ENCODE results near the gene SLC25A21. TPM values are rescaled to one million over a fixed set of nuclear protein-coding genes. Genes with fewer than 3 reads are reported as not detected.
"Not testable (repeated sequence)": the region's sequence is repeated elsewhere in the genome, so short reads cannot be mapped to it uniquely, and the experiment has no call there.

SLC25A21 gene
- total RNA-seq, 8 experiments from 2014 or later, result 0.52 to 2.9 (median 1.4) TPM

GRCh38 chr14:36998686-36999085 lies 173.7 kb downstream of the SLC25A21 start:
- H3K4me3 ChIP-seq, result no peak overlapping the region
- no peak overlapping the region for H3K27ac ChIP-seq
- 0 to 88% (median 43%) methylated on average over 1 of the region's 1 CpG; no CpG with 5 or more reads in 5 of the 10 experiments for WGBS, 10 experiments
- H3K4me1 ChIP-seq (replicated peaks in 1 of 2), result no peaks in the 10 kb centered on the region
- no peak for ATAC-seq (replicated peaks in 6 of 8)
- in situ Hi-C loops (cut with MboI; ENCODE audit: low pct_unique_long_range_greater_than_20kb in 2 of 9, low sequenced_read_pairs in 9 of 9, unreplicated experiment in 9 of 9), result no loop called here

DNA sequence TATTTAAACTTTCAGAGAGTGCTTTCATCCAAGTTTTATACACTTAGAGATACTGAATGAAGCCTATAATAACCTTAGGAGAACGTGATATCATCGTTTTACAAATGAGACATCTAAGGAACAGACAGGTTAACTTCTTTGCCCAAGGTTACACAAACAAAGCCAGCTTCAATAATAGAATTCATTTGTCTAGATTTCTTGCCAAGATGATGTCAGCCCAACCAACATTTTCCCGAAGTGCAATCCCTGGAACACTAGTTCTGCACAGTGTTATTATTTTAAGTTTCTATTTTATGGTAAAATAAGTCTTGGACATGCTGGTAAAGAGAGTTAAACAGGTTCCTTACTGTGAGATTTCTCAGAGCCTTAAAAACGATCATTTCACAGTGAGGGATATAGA lies 174.6 kb downstream of the SLC25A21 start:
- H3K4me3 ChIP-seq, result no peak overlapping the region
- WGBS, 10 experiments, result 5 to 100% (median 73%) methylated on average over 1 to 4 of the region's 4 CpGs; no CpG with 5 or more reads in 1 of the 10 experiments
- in situ Hi-C loops (cut with MboI; ENCODE audit: low pct_unique_long_range_greater_than_20kb in 2 of 9, low sequenced_read_pairs in 9 of 9, unreplicated experiment in 9 of 9), result no loop called here
- ATAC-seq (replicated peaks in 6 of 8), result no peak
- no peaks in the 10 kb centered on the region for H3K4me1 ChIP-seq (replicated peaks in 1 of 2)
- no peak overlapping the region for H3K27ac ChIP-seq

DNA sequence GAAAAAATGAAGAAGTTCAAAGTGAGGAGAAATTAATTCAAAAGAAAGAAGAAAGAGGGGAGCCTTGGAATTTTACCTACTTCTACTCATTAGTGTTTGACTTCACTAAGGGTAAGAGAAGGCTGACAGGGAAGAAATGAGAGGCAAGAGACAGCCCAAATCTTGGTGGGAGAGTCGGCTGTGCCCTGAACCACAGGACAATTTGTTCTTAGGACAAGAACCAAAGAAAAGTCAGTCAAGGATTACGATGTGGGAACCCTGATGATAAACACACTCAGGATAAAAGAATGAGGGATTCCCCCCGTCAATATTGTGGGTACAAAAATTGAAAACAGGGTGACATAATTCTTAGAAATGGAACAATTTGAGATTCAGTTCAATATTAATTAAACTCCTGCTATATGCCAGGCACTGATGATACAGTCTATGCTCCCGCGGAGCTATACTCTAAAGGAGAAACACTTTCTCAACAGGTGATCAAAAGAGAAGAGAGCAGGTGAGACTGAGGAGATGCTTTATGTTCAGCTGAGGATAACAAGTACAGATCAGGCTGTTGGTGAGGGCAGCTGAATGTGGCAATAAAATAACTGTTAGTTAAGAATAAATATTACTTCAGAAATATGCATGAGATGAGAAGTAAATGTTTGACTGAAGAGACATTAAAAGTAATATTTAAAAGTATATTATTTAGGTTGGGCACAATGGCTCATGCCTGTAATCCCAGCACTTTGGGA lies 175.4 kb downstream of the SLC25A21 start:
- Histone ChIP-seq H3K4me3 (no peak overlapping the region), H3K4me1 (replicated peaks in 1 of 2) (no peaks in the 10 kb centered on the region), H3K27ac (no peak overlapping the region)
- 13 to 90% (median 82%) methylated on average over 1 to 5 of the region's 5 CpGs for WGBS, 10 experiments
- ATAC-seq (replicated peaks in 6 of 8), result peak in 1 of 8 experiments; percentile 39
- in situ Hi-C loops (cut with MboI; ENCODE audit: low pct_unique_long_range_greater_than_20kb in 2 of 9, low sequenced_read_pairs in 9 of 9, unreplicated experiment in 9 of 9), result no loop called here

GRCh38 chr14:36996133-36996856 lies 176.1 kb downstream of the SLC25A21 start:
- in situ Hi-C loops (cut with MboI; ENCODE audit: low pct_unique_long_range_greater_than_20kb in 2 of 9, low sequenced_read_pairs in 9 of 9, unreplicated experiment in 9 of 9), result no loop called here
- no peaks in the 10 kb centered on the region for H3K4me1 ChIP-seq (replicated peaks in 1 of 2)
- WGBS, 10 experiments, result 13 to 90% (median 44%) methylated on average over 2 to 4 of the region's 4 CpGs; no CpG with 5 or more reads in 1 of the 10 experiments
- no peak overlapping the region for H3K27ac ChIP-seq
- peak in 2 of 8 experiments; percentile 90 to 98 for ATAC-seq (replicated peaks in 6 of 8)
- H3K4me3 ChIP-seq, result no peak overlapping the region

DNA sequence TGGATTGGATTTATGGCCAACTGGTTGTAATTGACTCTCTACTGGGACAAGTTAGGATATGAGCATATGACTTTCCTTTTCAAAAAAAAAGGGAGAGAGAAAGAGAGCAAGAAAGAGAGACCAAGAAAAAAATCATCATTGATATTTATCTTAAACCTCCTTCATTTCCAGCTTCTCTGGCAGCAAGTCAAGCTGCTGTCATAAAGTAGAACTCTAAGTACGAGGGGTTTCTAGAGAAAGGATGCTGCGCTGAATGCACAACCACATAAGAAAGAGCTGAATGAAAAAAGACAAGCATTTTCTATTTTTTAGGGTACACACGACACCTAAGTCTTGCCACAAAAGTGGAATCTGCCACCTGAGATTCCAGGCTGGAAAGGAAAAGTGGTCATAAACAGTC lies 182.6 kb downstream of the SLC25A21 start:
- in situ Hi-C loops (cut with MboI; ENCODE audit: low pct_unique_long_range_greater_than_20kb in 2 of 9, low sequenced_read_pairs in 9 of 9, unreplicated experiment in 9 of 9), result no loop called here
- WGBS, 10 experiments, result 24 to 100% (median 78%) methylated on average over 1 to 3 of the region's 3 CpGs; no CpG with 5 or more reads in 1 of the 10 experiments
- Histone ChIP-seq H3K4me1 (replicated peaks in 1 of 2) (no peaks in the 10 kb centered on the region), H3K27ac (no peak overlapping the region), H3K4me3 (no peak overlapping the region)
- ATAC-seq (replicated peaks in 6 of 8), result no peak

GRCh38 chr14:36988989-36989388 lies 183.4 kb downstream of the SLC25A21 start:
- in situ Hi-C loops (cut with MboI; ENCODE audit: low pct_unique_long_range_greater_than_20kb in 2 of 9, low sequenced_read_pairs in 9 of 9, unreplicated experiment in 9 of 9), result no loop called here
- WGBS, 10 experiments, result 67 to 100% (median 100%) methylated on average over 1 of the region's 1 CpG; no CpG with 5 or more reads in 1 of the 10 experiments
- H3K4me3 ChIP-seq, result no peak overlapping the region
- no peak overlapping the region for H3K27ac ChIP-seq
- no peak for ATAC-seq (replicated peaks in 6 of 8)
- H3K4me1 ChIP-seq (replicated peaks in 1 of 2), result no peaks in the 10 kb centered on the region

DNA sequence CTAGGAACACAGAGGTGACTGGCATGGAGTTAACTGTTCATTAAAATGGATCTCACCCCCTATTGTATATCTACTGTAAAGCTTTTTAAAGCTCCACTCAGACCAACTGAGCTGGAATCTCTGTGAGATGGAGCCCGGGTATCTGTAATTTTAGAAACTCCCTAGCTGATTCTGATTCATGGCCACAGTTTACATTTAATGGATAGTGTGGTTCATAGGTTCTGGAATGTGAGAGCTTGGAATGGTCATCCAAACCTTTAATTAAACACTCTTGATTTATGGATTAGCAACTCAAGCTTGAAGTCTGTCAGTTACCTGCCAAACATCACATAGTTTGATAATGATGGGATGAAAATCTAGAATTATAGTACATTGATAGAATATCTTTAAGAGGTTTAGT lies 183.8 kb downstream of the SLC25A21 start:
- ATAC-seq (replicated peaks in 6 of 8), result no peak
- H3K4me1 ChIP-seq (replicated peaks in 1 of 2), result no peaks in the 10 kb centered on the region
- no peak overlapping the region for H3K27ac ChIP-seq
- WGBS, 10 experiments, result 0 to 100% (median 78%) methylated on average over 1 of the region's 1 CpG; no CpG with 5 or more reads in 6 of the 10 experiments
- in situ Hi-C loops (cut with MboI; ENCODE audit: low pct_unique_long_range_greater_than_20kb in 2 of 9, low sequenced_read_pairs in 9 of 9, unreplicated experiment in 9 of 9), result no loop called here
- no peak overlapping the region for H3K4me3 ChIP-seq

DNA sequence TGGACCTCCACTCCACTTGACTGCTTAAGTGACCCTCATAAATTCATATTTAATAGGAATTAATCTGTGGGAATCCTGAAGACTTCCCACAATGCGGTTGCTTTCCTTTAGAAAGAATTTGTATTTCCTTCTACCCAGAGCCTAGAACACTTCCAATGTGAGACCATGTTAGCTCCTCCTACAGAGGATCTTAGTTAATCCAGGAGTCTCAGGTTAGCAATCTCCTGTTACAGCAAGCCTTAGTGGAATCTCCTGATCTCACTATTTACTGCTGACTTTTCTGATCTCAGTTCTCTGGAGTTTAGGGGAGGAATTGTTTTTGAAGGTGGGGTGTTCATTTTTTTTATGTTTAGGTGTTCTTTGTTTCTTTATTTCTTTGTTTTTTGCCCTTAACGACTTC lies 186.0 kb downstream of the SLC25A21 start:
- 0 to 100% (median 81%) methylated on average over 1 to 2 of the region's 2 CpGs for WGBS, 10 experiments
- no peak for ATAC-seq (replicated peaks in 6 of 8)
- Histone ChIP-seq H3K4me1 (replicated peaks in 1 of 2) (no peaks in the 10 kb centered on the region), H3K27ac (no peak overlapping the region), H3K4me3 (no peak overlapping the region)
- in situ Hi-C loops (cut with MboI; ENCODE audit: low pct_unique_long_range_greater_than_20kb in 2 of 9, low sequenced_read_pairs in 9 of 9, unreplicated experiment in 9 of 9), result no loop called here

GRCh38 chr14:36981832-36982529 lies 190.4 kb downstream of the SLC25A21 start:
- peak in 2 of 8 experiments; percentile 39 to 48 for ATAC-seq (replicated peaks in 6 of 8)
- Histone ChIP-seq H3K4me1 (replicated peaks in 1 of 2) (no peaks in the 10 kb centered on the region), H3K4me3 (no peak overlapping the region), H3K27ac (no peak overlapping the region)
- in situ Hi-C loops (cut with MboI; ENCODE audit: low pct_unique_long_range_greater_than_20kb in 2 of 9, low sequenced_read_pairs in 9 of 9, unreplicated experiment in 9 of 9), result no loop called here
- WGBS, 10 experiments, result 32 to 100% (median 87%) methylated on average over 1 to 3 of the region's 3 CpGs; no CpG with 5 or more reads in 1 of the 10 experiments

DNA sequence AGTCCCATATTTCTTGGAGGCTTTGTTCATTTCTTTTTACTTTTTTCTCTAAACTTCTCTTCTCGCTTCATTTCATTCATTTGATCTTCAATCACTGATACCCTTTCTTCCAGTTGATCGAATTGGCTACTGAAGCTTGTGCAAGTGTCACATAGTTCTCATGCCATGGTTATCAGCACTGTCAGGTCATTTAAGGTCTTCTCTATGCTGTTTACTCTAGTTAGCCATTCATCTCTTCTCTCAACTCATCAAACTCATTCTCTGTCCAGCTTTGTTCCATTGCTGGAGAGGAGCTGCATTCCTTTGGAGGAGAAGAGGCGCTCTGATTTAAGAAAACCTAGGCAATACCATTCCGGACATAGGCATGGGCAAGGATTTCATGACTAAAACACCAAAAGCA lies 192.0 kb downstream of the SLC25A21 start:
- WGBS, 10 experiments, result 40 to 93% (median 79%) methylated on average over 1 to 3 of the region's 4 CpGs
- H3K27ac ChIP-seq; in situ Hi-C loops (cut with MboI; ENCODE audit: low pct_unique_long_range_greater_than_20kb in 2 of 9, low sequenced_read_pairs in 9 of 9, unreplicated experiment in 9 of 9); H3K4me1 ChIP-seq (replicated peaks in 1 of 2); ATAC-seq (replicated peaks in 6 of 8); H3K4me3 ChIP-seq: not testable (repeated sequence)

DNA sequence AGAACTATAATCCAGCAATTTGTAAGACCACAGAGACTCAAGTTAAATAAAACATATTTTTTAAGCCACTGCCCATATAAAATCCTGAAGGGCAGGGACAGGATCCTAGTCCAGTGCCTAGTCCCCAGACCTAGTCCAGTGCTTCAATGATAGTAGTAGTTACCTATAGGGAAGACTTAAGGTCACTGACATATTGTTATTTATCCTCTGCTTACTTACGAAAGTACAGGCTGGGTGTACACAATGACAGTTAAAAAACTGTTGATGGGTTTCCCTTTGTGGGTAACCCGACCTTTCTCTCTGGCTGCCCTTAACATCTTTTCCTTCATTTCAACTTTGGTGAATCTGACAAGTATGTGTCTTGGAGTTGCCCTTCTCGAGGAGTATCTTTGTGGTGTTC lies 192.5 kb downstream of the SLC25A21 start:
- no peaks in the 10 kb centered on the region for H3K4me1 ChIP-seq (replicated peaks in 1 of 2)
- in situ Hi-C loops (cut with MboI; ENCODE audit: low pct_unique_long_range_greater_than_20kb in 2 of 9, low sequenced_read_pairs in 9 of 9, unreplicated experiment in 9 of 9), result no loop called here
- no peak for ATAC-seq (replicated peaks in 6 of 8)
- H3K4me3 ChIP-seq, result no peak overlapping the region
- H3K27ac ChIP-seq, result no peak overlapping the region
- WGBS, 10 experiments, result 0 to 80% (median 63%) methylated on average over 1 to 3 of the region's 3 CpGs; no CpG with 5 or more reads in 3 of the 10 experiments

GRCh38 chr14:36976571-36977023 lies 195.8 kb downstream of the SLC25A21 start:
- Histone ChIP-seq H3K4me1 (replicated peaks in 1 of 2) (no peaks in the 10 kb centered on the region), H3K4me3 (no peak overlapping the region), H3K27ac (no peak overlapping the region)
- peak in 2 of 8 experiments; percentile 87 for ATAC-seq (replicated peaks in 6 of 8)
- in situ Hi-C loops (cut with MboI; ENCODE audit: low pct_unique_long_range_greater_than_20kb in 2 of 9, low sequenced_read_pairs in 9 of 9, unreplicated experiment in 9 of 9), result no loop called here
- WGBS, 10 experiments, result 10 to 100% (median 68%) methylated on average over 1 to 5 of the region's 5 CpGs; no CpG with 5 or more reads in 1 of the 10 experiments

DNA sequence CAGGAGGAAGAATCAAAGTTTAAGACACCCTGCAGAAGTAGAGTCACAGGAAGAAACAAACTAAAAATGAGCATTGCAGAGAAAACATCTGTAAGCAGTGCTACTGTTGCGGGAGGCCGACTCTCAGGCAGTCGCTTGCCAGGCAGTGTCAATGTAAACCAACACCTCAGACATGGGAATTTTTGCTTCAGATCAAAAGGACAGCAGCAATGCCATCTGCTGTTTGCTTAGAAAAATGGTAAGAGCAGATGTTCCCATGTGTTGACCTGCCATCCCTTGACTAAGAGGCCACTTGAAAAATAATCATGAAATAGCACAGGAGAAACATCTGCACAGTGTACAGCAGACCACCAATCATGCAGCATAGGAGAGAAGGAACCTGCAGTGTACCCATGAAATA lies 196.6 kb downstream of the SLC25A21 start:
- WGBS, 10 experiments, result 0 to 100% (median 91%) methylated on average over 1 to 3 of the region's 3 CpGs; no CpG with 5 or more reads in 2 of the 10 experiments
- H3K4me1 ChIP-seq (replicated peaks in 1 of 2), result no peaks in the 10 kb centered on the region
- ATAC-seq (replicated peaks in 6 of 8), result peak in 3 of 8 experiments; percentile 18 to 45 (median 23)
- no peak overlapping the region for H3K27ac ChIP-seq
- in situ Hi-C loops (cut with MboI; ENCODE audit: low pct_unique_long_range_greater_than_20kb in 2 of 9, low sequenced_read_pairs in 9 of 9, unreplicated experiment in 9 of 9), result no loop called here
- no peak overlapping the region for H3K4me3 ChIP-seq

All from motor neuron (in vitro differentiated cells).